IMR-90 (cell line): ENCODE measurements around the gene PHLDB1. TPM values are rescaled to one million over a fixed set of nuclear protein-coding genes. Genes with fewer than 3 reads are reported as not detected.
A peak's percentile ranks its signal among the peaks of the same experiment; 100 is the strongest.

Experiments used
- ATAC-seq: fragments of 200-7000 bp; cut with Tn5 transposase; 2 replicates; pipeline ENCODE4 v1.9.1; 2020; ENCODE audit warnings: low read depth, mild to moderate bottlenecking, moderate library complexity
- BruUV-seq: library from RNA; stranded (reverse); fragments of 400-500 nt; replicated peaks from 2 replicates; lab custom pipeline; 2021; lab: Mats Ljungman, UMichigan
- CTCF ChIA-PET: fragments of 300-600 bp; formaldehyde crosslinking; extraction: SDS; loops from one replicate; lab custom pipeline; 2021; ENCODE audit warnings: antibody characterized with exemption; lab: Yijun Ruan, JAX
- POLR2A ChIA-PET: fragments of 300-600 bp; sonication (Branson Sonifier 250); formaldehyde crosslinking; loops from one replicate; lab custom pipeline; 2022; ENCODE audit warnings: antibody characterized with exemption; ENCODE audit not compliant: unreplicated experiment; lab: Charles Lee
- DNase-seq: peaks from one replicate; pipeline ENCODE4 v3.0.0; 2013
- H2AFZ ChIP-seq: replicated peaks from 2 replicates; pipeline ENCODE3; 2013; ENCODE audit warnings: low read length, mild to moderate bottlenecking; ENCODE audit not compliant: poor library complexity
- H2AK5ac ChIP-seq: 2 replicates; pipeline ENCODE4 v1.6.1; 2013; ENCODE audit warnings: low read depth, low read length, inconsistent platforms
- H2AK9ac ChIP-seq: replicated peaks from 2 replicates; pipeline ENCODE3; 2013; ENCODE audit warnings: mild to moderate bottlenecking, low read depth, low read length, moderate library complexity; ENCODE audit not compliant: poor library complexity
- H2BK120ac ChIP-seq: 2 replicates; pipeline ENCODE4 v1.6.1; 2013; ENCODE audit warnings: low read depth, low read length, inconsistent platforms
- H2BK15ac ChIP-seq: 3 replicates; pipeline ENCODE4 v1.6.1; 2013; ENCODE audit warnings: low read depth, low read length, inconsistent platforms
- H2BK20ac ChIP-seq: 2 replicates; pipeline ENCODE4 v1.6.1; 2013; ENCODE audit warnings: low read depth, mild to moderate bottlenecking, inconsistent platforms, low read length, moderate library complexity
- H2BK5ac ChIP-seq: 2 replicates; pipeline ENCODE4 v1.6.1; 2013; ENCODE audit warnings: mild to moderate bottlenecking, low read depth, low read length, inconsistent platforms; ENCODE audit not compliant: poor library complexity, severe bottlenecking
- H3K14ac ChIP-seq: replicated peaks from 2 replicates; pipeline ENCODE4 v1.6.1; 2013; ENCODE audit warnings: low read depth, low read length, inconsistent platforms
- H3K18ac ChIP-seq: 2 replicates; pipeline ENCODE4 v1.6.1; 2013; ENCODE audit warnings: low read depth, low read length, control low read depth
- H3K23ac ChIP-seq: 2 replicates; pipeline ENCODE4 v1.6.1; 2013; ENCODE audit warnings: low read depth, low read length, inconsistent platforms
- H3K27ac ChIP-seq: 2 replicates; pipeline ENCODE4 v1.5.1; 2013; ENCODE audit warnings: mild to moderate bottlenecking, control low read depth, low read length; ENCODE audit not compliant: insufficient read depth
- H3K27me3 ChIP-seq: 2 replicates; pipeline ENCODE4 v1.6.1; 2013; ENCODE audit warnings: low read length; ENCODE audit not compliant: control insufficient read depth, insufficient read depth
- H3K36me3 ChIP-seq: 2 replicates; pipeline ENCODE4 v1.6.1; 2013; ENCODE audit warnings: low read length, mixed read lengths; ENCODE audit not compliant: control insufficient read depth, insufficient read depth
- H3K4ac ChIP-seq: 2 replicates; pipeline ENCODE4 v1.6.1; 2013; ENCODE audit warnings: low read depth, low read length, inconsistent platforms
- H3K4me1 ChIP-seq: 2 replicates; pipeline ENCODE4 v1.6.1; 2013; ENCODE audit warnings: low read length, mixed read lengths; ENCODE audit not compliant: control insufficient read depth, insufficient read depth
- H3K4me2 ChIP-seq: 2 replicates; pipeline ENCODE4 v1.6.1; 2013; ENCODE audit warnings: low read depth, mild to moderate bottlenecking, control low read depth, low read length, moderate library complexity
- H3K4me3 ChIP-seq: 2 replicates; pipeline ENCODE4 v1.5.1; 2013; ENCODE audit warnings: low read depth, mild to moderate bottlenecking, control low read depth, low read length, moderate library complexity; ENCODE audit not compliant: insufficient read depth
- H3K56ac ChIP-seq: 2 replicates; pipeline ENCODE4 v1.6.1; 2013; ENCODE audit warnings: low read length, inconsistent platforms; ENCODE audit not compliant: insufficient read depth; ENCODE audit errors: extremely low read depth
- H3K79me1 ChIP-seq, 2 experiments: 2 replicates each; pipeline ENCODE4 v1.6.1; 2013; ENCODE audit warnings: low read length in 2 of 2, inconsistent platforms in 1 of 2, low read depth in 1 of 2
- H3K9ac ChIP-seq: 2 replicates; pipeline ENCODE4 v1.6.1; 2013; ENCODE audit warnings: low read depth, low read length, control low read depth
- H3K9me1 ChIP-seq: 2 replicates; pipeline ENCODE4 v1.6.1; 2013; ENCODE audit warnings: low read length, inconsistent platforms; ENCODE audit not compliant: insufficient read depth
- H3K9me3 ChIP-seq: 2 replicates; pipeline ENCODE4 v1.6.1; 2013; ENCODE audit warnings: low read length; ENCODE audit not compliant: control insufficient read depth, insufficient read depth
- H4K20me1 ChIP-seq: 2 replicates; pipeline ENCODE4 v1.6.1; 2013; ENCODE audit warnings: low read length, inconsistent platforms; ENCODE audit not compliant: insufficient read depth
- H4K5ac ChIP-seq: 2 replicates; pipeline ENCODE4 v1.6.1; 2013; ENCODE audit warnings: mild to moderate bottlenecking, low read depth, low read length, control low read depth
- H4K8ac ChIP-seq, 2 experiments: 2 replicates each; pipeline ENCODE4 v1.6.1; 2013; ENCODE audit warnings: low read depth in 2 of 2, low read length in 2 of 2, control low read depth in 1 of 2, inconsistent platforms in 1 of 2
- H4K91ac ChIP-seq: 2 replicates; pipeline ENCODE4 v1.6.1; 2013; ENCODE audit warnings: low read depth, low read length, inconsistent platforms; ENCODE audit not compliant: insufficient read depth
- ELK1 ChIP-seq: fragments of 150-350 bp; IDR thresholded peaks from 2 replicates; pipeline ENCODE4 v1.6.1; 2016; ENCODE audit warnings: low read depth, mild to moderate bottlenecking, low read length, moderate library complexity, borderline replicate concordance
- MAZ ChIP-seq: IDR thresholded peaks from 2 replicates; pipeline ENCODE4 v1.6.1; 2012; ENCODE audit warnings: low read depth, mild to moderate bottlenecking, low read length, improper control_type of control experiment, moderate library complexity, borderline replicate concordance
- POLR2A ChIP-seq: IDR thresholded peaks from 2 replicates; pipeline ENCODE4 v1.6.1; 2012; ENCODE audit warnings: mild to moderate bottlenecking, low read depth, low read length
- RFX5 ChIP-seq: IDR thresholded peaks from 2 replicates; pipeline ENCODE4 v1.8.0; 2012; ENCODE audit warnings: low read depth, mild to moderate bottlenecking, low read length, moderate library complexity
- SMC3 ChIP-seq: fragments of 150-350 bp; IDR thresholded peaks from 2 replicates; pipeline ENCODE4 v1.6.1; 2016; ENCODE audit warnings: low read depth, mild to moderate bottlenecking, antibody characterized with exemption, low read length, moderate library complexity
- WGBS, 2 experiments: methylation state at CpG; one replicate each; pipeline versions ENCODE4 v1.1.5 to v1.1.7; 2013; ENCODE audit warnings: missing lambda C conversion rate in 2 of 2; ENCODE audit not compliant: insufficient read length in 1 of 2; ENCODE audit errors: extremely low coverage in 2 of 2; 5-methylcytosine and 5-hydroxymethylcytosine counted together
- dilution Hi-C: fragments of 300-500 bp; cut with HindIII; formaldehyde crosslinking; loops from one replicate; pipeline ENCODE4 v1.14.3; 2018; ENCODE audit warnings: low sequenced_read_pairs; ENCODE audit not compliant: unreplicated experiment
- in situ Hi-C: fragments of 300-500 bp; cut with MboI; formaldehyde crosslinking; loops from 3 replicates; pipeline ENCODE4 v1.14.3; 2019; ENCODE audit warnings: low sequenced_read_pairs, inconsistent platforms, mixed read lengths
- intact Hi-C: fragments of 100-400 bp; cut with micrococcal nuclease; formaldehyde crosslinking; loops from 2 replicates; pipeline ENCODE4 v1.10.0; 2022
- polyA plus RNA-seq, 3 experiments: library from polyadenylated mRNA; depleted of rRNA; stranded (reverse); fragments of >200 nt; gene quantifications; 2 replicates each; pipeline ENCODE4 v1.2.3, GENCODE V29; 2012; ENCODE audit warnings: low replicate concordance in 1 of 3
- total RNA-seq: library from RNA; depleted of rRNA; stranded (reverse); fragments of >200 nt; gene quantifications from 2 replicates; pipeline ENCODE4 v1.2.3, GENCODE V29; 2012

Gene PHLDB1
- total and polyA plus RNA-seq, 2 of the 4 experiments (the other 2 are of a cell fraction) = 40.0 to 90.4 TPM

GRCh38 chr11:118615976-118616371, 8.6 kb downstream of the PHLDB1 start:
- Histone ChIP-seq H2BK20ac (peak overlapping the region; percentile 79; the same call in 1 of the 2 replicates), H3K14ac (peak overlapping the region; percentile 64), H2AK5ac (peak overlapping the region; percentile 78), H4K5ac (no peak overlapping the region), H3K9me3 (no peaks in the 10 kb centered on the region), H3K9me1 (peaks cover 41% of the 10 kb centered on the region), H2BK120ac (peak overlapping the region; percentile 62), H3K27me3 (no peaks in the 10 kb centered on the region), H3K4me1 (peaks cover 40% of the 10 kb centered on the region), H3K18ac (no peak overlapping the region), H3K4me3 (no peak overlapping the region), H2AFZ (no peak overlapping the region), H3K36me3 (peaks cover 42% of the 10 kb centered on the region), H2BK15ac (peak overlapping the region; percentile 48; the same call in 2 of the 3 replicates), H3K79me1 (peaks cover 26 to 66% of the 10 kb centered on the region in 2 experiments; a peak in 3 of 4 replicates), H3K9ac (no peak overlapping the region), H3K23ac (peak overlapping the region; percentile 63), H4K91ac (peak overlapping the region; percentile 82), H2AK9ac (peak overlapping the region; percentile 75), H3K27ac (peak overlapping the region; percentile 42), H3K56ac (no peak overlapping the region), H3K4me2 (no peak overlapping the region), H2BK5ac (peak overlapping the region; percentile 51), H4K20me1 (peaks cover 17% of the 10 kb centered on the region), H3K4ac (peak overlapping the region; percentile 84), H4K8ac (peak overlapping the region in 1 of 2 experiments; percentile 14; a peak in 1 of 4 replicates)
- TF ChIP-seq SMC3 (no peak), MAZ (no peak), RFX5 (no peak), POLR2A (no peak), ELK1 (no peak)
- POLR2A ChIA-PET = no interaction called here
- intact Hi-C loops = no loop called here
- BruUV-seq = no TSS peak
- in situ Hi-C loops = no loop called here
- dilution Hi-C loops = no loop called here
- no peak for DNase-seq
- CTCF ChIA-PET = no interaction called here
- WGBS, 2 experiments = no CpG with 5 or more reads among the region's 5 CpGs
- ATAC-seq = no peak
